Activated CD8-positive, alpha-beta memory T cell treated with anti-CD3 and anti-CD28 coated beads for 24 hours (primary cell): Measurements from ENCODE around the gene B3GALT5.
"Not testable (repeated sequence)": the region's sequence is repeated elsewhere in the genome, so short reads cannot be mapped to it uniquely, and the experiment has no call there.

ENCODE experiments used
- DNase-seq: peaks from one replicate; pipeline ENCODE4 v3.0.0-alpha.2; 2020

B3GALT5 gene

GRCh38 chr21:39612233-39613040, at the start of gene B3GALT5:
B3GALT5 (plus strand) TSS chr21:39612940; CDS start chr21:39660560, 47,620 bp downstream.
- DNase-seq = no peak

- no peak for DNase-seq
Observed at GRCh38 chr21:39564200-39564599, 48.5 kb upstream of the B3GALT5 start.

- DNase-seq = no peak
Observed at GRCh38 chr21:39567180-39567972, 45.4 kb upstream of the B3GALT5 start.

- DNase-seq = no peak
Observed at GRCh38 chr21:39568361-39568760, 44.4 kb upstream of the B3GALT5 start.

- DNase-seq = no peak
Observed at GRCh38 chr21:39575775-39576174, 37.0 kb upstream of the B3GALT5 start.

- no peak for DNase-seq
Observed at GRCh38 chr21:39576518-39577128, 36.1 kb upstream of the B3GALT5 start.

GRCh38 chr21:39579734-39580332, 32.9 kb upstream of the B3GALT5 start:
- no peak for DNase-seq

GRCh38 chr21:39580744-39581143, 32.0 kb upstream of the B3GALT5 start:
- no peak for DNase-seq

- DNase-seq = no peak
Observed at GRCh38 chr21:39581414-39581813, 31.3 kb upstream of the B3GALT5 start.

GRCh38 chr21:39582749-39583148, 30.0 kb upstream of the B3GALT5 start:
- DNase-seq = no peak

GRCh38 chr21:39583586-39583985, 29.2 kb upstream of the B3GALT5 start:
- DNase-seq = not testable (repeated sequence)

GRCh38 chr21:39587376-39587775, 25.4 kb upstream of the B3GALT5 start:
- DNase-seq = no peak

- no peak for DNase-seq
Observed at GRCh38 chr21:39588884-39589283, 23.9 kb upstream of the B3GALT5 start.

- DNase-seq = no peak
Observed at GRCh38 chr21:39593522-39593921, 19.2 kb upstream of the B3GALT5 start.

- no peak for DNase-seq
Observed at GRCh38 chr21:39595465-39595864, 17.3 kb upstream of the B3GALT5 start.

GRCh38 chr21:39597595-39597994, 15.1 kb upstream of the B3GALT5 start:
- no peak for DNase-seq

- DNase-seq = no peak
Observed at GRCh38 chr21:39599191-39599970, 13.4 kb upstream of the B3GALT5 start.

GRCh38 chr21:39601187-39601928, 11.4 kb upstream of the B3GALT5 start:
- no peak for DNase-seq

- no peak for DNase-seq
Observed at GRCh38 chr21:39602076-39602689, 10.6 kb upstream of the B3GALT5 start.

- DNase-seq = no peak
Observed at GRCh38 chr21:39602793-39603192, 9.9 kb upstream of the B3GALT5 start.

- no peak for DNase-seq
Observed at GRCh38 chr21:39604951-39605350, 7.8 kb upstream of the B3GALT5 start.
